Ascending aorta (tissue), 2 donors: Measurements from ENCODE around the gene CAMTA1. TPM values are rescaled to one million over a fixed set of nuclear protein-coding genes. Genes with fewer than 3 reads are reported as not detected.
A peak's percentile ranks its signal among the peaks of the same experiment; 100 is the strongest.

Experiments used
- DNase-seq, 2 donors: peaks; one replicate each; pipeline ENCODE4 v3.0.0-alpha.2; 2019; ENCODE audit warnings: low spot score in 2 of 2
- H3K27ac ChIP-seq, 2 donors: fragments of 200-600 bp; sonication (generic); one replicate each; pipeline ENCODE4 v1.5.1; 2016 to 2017; ENCODE audit warnings: mild to moderate bottlenecking in 1 of 2
- H3K27me3 ChIP-seq: fragments of 200-600 bp; sonication (generic); one replicate; pipeline ENCODE4 v1.5.1; 2017
- H3K36me3 ChIP-seq, 2 donors: fragments of 200-600 bp; sonication (generic); one replicate each; pipeline ENCODE4 v1.5.1; 2016
- H3K4me1 ChIP-seq, 2 donors: fragments of 200-600 bp; sonication (generic); one replicate each; pipeline ENCODE4 v1.5.1; 2016 to 2017; ENCODE audit warnings: mild to moderate bottlenecking in 1 of 2
- H3K4me3 ChIP-seq, 2 donors: fragments of 200-600 bp; sonication (generic); one replicate each; pipeline ENCODE4 v1.5.1; 2016 to 2017; ENCODE audit warnings: mild to moderate bottlenecking in 1 of 2
- H3K9me3 ChIP-seq, 2 donors: fragments of 200-600 bp; sonication (generic); one replicate each; pipeline ENCODE4 v1.5.1; 2016
- intact Hi-C: fragments of 100-400 bp; cut with DNase I; formaldehyde crosslinking; loops from one replicate; pipeline ENCODE4 v1.15.1; 2023
- total RNA-seq: library from RNA; depleted of rRNA; stranded (reverse); fragments of >200 nt; gene quantifications from one replicate; pipeline ENCODE4 v1.1.0, GENCODE V29; 2016
- TF ChIP-seq, protein P1 (sequence below), 3 experiments: fragments of 200-600 bp in 2 of 3; fragments of 450-650 bp in 1 of 3; sonication (generic) in 2 of 3; IDR thresholded peaks; one replicate each; pipeline ENCODE4 v1.5.1; 2016 to 2019; ENCODE audit warnings: antibody characterized with exemption in 3 of 3, mild to moderate bottlenecking in 1 of 3, moderate library complexity in 1 of 3

CAMTA1 gene
- total RNA-seq, 1 donor from 2014 or later: 53.3 TPM

DNA sequence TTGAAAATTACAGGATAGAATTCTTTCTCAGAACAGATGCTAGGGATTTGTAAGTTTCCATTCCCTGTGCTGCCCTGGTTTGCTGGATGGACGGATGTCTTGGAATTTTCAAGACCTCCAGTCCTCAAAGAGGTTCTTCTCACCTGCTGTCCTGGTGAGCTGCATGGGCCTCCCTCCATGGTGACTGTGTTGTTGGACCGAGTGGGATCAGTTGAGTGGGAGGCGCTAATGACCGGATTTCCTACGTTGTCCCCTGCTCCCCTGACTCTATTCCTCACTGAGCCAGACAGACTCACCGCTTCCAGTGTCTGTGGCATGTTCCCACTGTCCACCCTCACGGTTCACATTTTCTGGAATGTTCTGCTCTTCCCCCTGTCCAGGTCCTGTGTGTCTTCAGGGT, 229.8 kb downstream of the CAMTA1 start:
- Histone ChIP-seq H3K27me3 (no peaks in the 10 kb centered on the region), H3K27ac (no peak overlapping the region), H3K36me3 (no peaks in the 10 kb centered on the region), H3K4me3 (no peak overlapping the region), H3K4me1 (peaks cover 0 to 4% of the 10 kb centered on the region in 2 donors), H3K9me3 (no peaks in the 10 kb centered on the region)
- TF ChIP-seq, protein P1, sequence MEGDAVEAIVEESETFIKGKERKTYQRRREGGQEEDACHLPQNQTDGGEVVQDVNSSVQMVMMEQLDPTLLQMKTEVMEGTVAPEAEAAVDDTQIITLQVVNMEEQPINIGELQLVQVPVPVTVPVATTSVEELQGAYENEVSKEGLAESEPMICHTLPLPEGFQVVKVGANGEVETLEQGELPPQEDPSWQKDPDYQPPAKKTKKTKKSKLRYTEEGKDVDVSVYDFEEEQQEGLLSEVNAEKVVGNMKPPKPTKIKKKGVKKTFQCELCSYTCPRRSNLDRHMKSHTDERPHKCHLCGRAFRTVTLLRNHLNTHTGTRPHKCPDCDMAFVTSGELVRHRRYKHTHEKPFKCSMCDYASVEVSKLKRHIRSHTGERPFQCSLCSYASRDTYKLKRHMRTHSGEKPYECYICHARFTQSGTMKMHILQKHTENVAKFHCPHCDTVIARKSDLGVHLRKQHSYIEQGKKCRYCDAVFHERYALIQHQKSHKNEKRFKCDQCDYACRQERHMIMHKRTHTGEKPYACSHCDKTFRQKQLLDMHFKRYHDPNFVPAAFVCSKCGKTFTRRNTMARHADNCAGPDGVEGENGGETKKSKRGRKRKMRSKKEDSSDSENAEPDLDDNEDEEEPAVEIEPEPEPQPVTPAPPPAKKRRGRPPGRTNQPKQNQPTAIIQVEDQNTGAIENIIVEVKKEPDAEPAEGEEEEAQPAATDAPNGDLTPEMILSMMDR (IDR thresholded peaks at IDR 0.05): no peak
- no peak for DNase-seq
- intact Hi-C loops: no loop called here

DNA sequence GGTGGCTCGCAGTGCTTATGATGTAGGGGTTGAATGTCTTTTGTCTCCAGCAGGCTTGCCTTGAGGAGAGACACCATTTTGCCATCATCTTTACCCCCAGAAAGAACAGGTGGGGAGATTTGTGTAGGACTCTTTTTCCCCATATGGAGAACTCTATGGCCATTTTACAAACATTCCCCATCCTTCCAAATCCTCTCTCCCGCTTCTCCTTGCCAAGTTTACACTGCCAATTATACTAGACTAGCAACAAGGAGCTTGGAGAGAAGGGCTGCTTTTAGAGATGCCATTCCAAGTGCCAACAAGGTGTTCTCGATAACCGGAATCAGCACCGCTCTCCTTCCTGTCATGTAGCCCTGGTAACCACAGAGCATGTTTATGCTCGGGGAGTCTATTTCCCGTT, 233.1 kb downstream of the CAMTA1 start:
- intact Hi-C loops: no loop called here
- Histone ChIP-seq H3K4me3 (no peak overlapping the region), H3K27me3 (no peaks in the 10 kb centered on the region), H3K9me3 (no peaks in the 10 kb centered on the region), H3K36me3 (no peaks in the 10 kb centered on the region), H3K27ac (no peak overlapping the region), H3K4me1 (peaks cover 0 to 4% of the 10 kb centered on the region in 2 donors)
- peak in 1 of 2 donors; percentile 11 for DNase-seq
- TF ChIP-seq, protein P1 (IDR thresholded peaks at IDR 0.05): no peak

DNA sequence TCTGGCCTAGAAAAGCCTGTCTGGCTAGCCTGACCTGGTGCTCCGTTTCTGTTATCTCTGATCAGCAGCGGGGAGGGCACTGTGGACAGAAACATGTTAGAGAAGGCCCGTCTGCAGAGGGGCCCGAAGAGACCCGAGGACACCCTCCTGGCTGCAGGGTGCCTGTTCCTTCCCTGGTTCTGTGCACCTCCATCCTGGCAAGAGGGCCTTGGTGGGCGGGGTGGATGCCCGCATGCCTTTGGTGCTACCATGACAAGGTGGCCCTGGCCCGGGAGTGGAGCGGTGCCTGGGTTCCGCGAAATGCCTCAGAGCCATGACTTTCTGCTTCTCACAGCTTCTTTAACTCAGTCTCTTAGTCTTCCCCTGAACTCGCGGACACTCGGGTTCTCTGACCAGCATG, 233.6 kb downstream of the CAMTA1 start:
- Histone ChIP-seq H3K27ac (no peak overlapping the region), H3K4me1 (no peaks in the 10 kb centered on the region), H3K36me3 (no peaks in the 10 kb centered on the region), H3K27me3 (no peaks in the 10 kb centered on the region), H3K9me3 (no peaks in the 10 kb centered on the region), H3K4me3 (no peak overlapping the region)
- TF ChIP-seq, protein P1 (IDR thresholded peaks at IDR 0.05): no peak
- peak in 1 of 2 donors; percentile 43 for DNase-seq
- intact Hi-C loops: no loop called here

DNA sequence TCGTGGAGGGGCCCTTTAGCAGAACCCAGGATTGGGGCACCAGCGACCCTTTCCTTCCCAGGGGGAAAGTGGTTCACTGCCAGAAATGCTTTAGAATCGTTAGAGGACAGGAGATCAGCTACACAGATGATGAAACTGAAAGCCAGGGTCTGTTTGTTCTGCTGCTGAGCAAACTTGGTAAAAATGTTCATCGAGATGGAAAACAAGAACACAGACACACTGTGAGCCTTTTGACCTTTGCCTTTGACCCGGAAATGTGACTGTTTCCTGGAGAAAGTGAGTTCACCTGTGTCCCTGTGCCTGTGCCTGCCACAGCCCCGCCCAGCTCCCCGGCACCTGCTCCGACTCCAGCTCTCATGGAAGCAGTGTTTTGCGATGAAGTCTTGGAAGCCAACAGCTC, 234.3 kb downstream of the CAMTA1 start:
- intact Hi-C loops: no loop called here
- Histone ChIP-seq H3K27ac (no peak overlapping the region), H3K4me3 (no peak overlapping the region), H3K9me3 (no peaks in the 10 kb centered on the region), H3K4me1 (no peaks in the 10 kb centered on the region), H3K36me3 (no peaks in the 10 kb centered on the region), H3K27me3 (no peaks in the 10 kb centered on the region)
- peak in 1 of 2 donors; percentile 31 for DNase-seq
- TF ChIP-seq, protein P1 (IDR thresholded peaks at IDR 0.05): no peak

DNA sequence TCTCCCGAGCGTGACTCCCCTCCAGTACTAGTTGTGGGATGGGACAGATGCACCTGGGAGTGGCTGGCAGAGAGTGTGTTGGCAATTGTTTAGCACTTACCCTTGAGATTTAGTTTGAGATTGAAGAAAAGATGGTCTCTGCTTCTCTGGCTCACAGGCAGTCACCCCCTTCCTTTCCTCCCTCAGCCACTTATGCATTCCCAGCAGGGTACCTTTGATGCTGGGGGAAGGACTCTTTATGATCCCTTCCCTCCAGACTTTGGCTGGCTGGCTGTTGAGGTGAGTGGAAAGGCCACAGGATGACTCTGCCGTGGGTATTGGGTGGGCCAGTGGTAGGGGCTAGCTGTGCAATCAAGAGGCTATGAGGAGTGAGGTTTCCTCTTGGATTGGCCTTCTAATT, 236.8 kb downstream of the CAMTA1 start:
- no peaks in the 10 kb centered on the region for H3K36me3 ChIP-seq
- H3K27me3 ChIP-seq: no peaks in the 10 kb centered on the region
- intact Hi-C loops: no loop called here
- H3K9me3 ChIP-seq: no peaks in the 10 kb centered on the region
- H3K27ac ChIP-seq: no peak overlapping the region
- no peak overlapping the region for H3K4me3 ChIP-seq
- no peaks in the 10 kb centered on the region for H3K4me1 ChIP-seq
- TF ChIP-seq, protein P1 (IDR thresholded peaks at IDR 0.05): no peak
- DNase-seq: peak in 1 of 2 donors; percentile 39

DNA sequence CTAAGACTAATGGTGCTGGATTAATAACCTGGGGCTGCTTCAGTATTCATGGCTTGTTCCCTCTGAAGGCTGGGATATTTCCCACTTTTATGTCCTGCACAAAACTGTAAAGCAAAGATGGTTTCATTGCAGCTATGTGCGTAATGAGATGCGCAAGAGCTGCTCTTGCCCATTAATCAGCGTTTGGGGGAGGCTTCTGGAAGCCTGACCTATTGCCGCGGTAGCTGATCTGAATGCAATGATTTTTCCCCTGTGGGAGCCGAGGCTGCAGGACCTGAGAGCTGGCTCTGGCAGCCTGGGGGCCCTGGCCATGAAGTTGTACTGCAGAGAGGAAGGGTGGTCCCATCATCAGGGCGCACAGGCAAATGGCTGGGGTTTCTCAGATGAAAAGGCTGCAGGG, 239.8 kb downstream of the CAMTA1 start:
- no peaks in the 10 kb centered on the region for H3K27me3 ChIP-seq
- DNase-seq: no peak
- no peak overlapping the region for H3K4me3 ChIP-seq
- TF ChIP-seq, protein P1 (IDR thresholded peaks at IDR 0.05): no peak
- H3K36me3 ChIP-seq: no peaks in the 10 kb centered on the region
- intact Hi-C loops: no loop called here
- no peak overlapping the region for H3K27ac ChIP-seq
- H3K9me3 ChIP-seq: no peaks in the 10 kb centered on the region
- H3K4me1 ChIP-seq: no peaks in the 10 kb centered on the region
